IMR-90 (cell line): ENCODE measurements around the gene PLEKHA8.

Experiments
- POLR2A ChIP-seq: IDR thresholded peaks from 2 replicates; pipeline ENCODE4 v1.6.1; 2012; ENCODE audit warnings: mild to moderate bottlenecking, low read depth, low read length
- RFX5 ChIP-seq: IDR thresholded peaks from 2 replicates; pipeline ENCODE4 v1.8.0; 2012; ENCODE audit warnings: low read depth, mild to moderate bottlenecking, low read length, moderate library complexity
- TF ChIP-seq, protein P1 (sequence below): conservative IDR thresholded peaks from 2 replicates; pipeline ENCODE4 v1.5.1; 2012; ENCODE audit warnings: mild to moderate bottlenecking, low read depth, low read length, improper control_type of control experiment

- TF ChIP-seq, protein P1, sequence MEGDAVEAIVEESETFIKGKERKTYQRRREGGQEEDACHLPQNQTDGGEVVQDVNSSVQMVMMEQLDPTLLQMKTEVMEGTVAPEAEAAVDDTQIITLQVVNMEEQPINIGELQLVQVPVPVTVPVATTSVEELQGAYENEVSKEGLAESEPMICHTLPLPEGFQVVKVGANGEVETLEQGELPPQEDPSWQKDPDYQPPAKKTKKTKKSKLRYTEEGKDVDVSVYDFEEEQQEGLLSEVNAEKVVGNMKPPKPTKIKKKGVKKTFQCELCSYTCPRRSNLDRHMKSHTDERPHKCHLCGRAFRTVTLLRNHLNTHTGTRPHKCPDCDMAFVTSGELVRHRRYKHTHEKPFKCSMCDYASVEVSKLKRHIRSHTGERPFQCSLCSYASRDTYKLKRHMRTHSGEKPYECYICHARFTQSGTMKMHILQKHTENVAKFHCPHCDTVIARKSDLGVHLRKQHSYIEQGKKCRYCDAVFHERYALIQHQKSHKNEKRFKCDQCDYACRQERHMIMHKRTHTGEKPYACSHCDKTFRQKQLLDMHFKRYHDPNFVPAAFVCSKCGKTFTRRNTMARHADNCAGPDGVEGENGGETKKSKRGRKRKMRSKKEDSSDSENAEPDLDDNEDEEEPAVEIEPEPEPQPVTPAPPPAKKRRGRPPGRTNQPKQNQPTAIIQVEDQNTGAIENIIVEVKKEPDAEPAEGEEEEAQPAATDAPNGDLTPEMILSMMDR, result no peak
- TF ChIP-seq RFX5, result no peak
- TF ChIP-seq POLR2A, result no peak
These were observed 5.2 kb upstream of the PLEKHA8 start for GRCh38 chr7:30022991-30023390.
